ENCODE measurements around the gene PHETA1.

DNA sequence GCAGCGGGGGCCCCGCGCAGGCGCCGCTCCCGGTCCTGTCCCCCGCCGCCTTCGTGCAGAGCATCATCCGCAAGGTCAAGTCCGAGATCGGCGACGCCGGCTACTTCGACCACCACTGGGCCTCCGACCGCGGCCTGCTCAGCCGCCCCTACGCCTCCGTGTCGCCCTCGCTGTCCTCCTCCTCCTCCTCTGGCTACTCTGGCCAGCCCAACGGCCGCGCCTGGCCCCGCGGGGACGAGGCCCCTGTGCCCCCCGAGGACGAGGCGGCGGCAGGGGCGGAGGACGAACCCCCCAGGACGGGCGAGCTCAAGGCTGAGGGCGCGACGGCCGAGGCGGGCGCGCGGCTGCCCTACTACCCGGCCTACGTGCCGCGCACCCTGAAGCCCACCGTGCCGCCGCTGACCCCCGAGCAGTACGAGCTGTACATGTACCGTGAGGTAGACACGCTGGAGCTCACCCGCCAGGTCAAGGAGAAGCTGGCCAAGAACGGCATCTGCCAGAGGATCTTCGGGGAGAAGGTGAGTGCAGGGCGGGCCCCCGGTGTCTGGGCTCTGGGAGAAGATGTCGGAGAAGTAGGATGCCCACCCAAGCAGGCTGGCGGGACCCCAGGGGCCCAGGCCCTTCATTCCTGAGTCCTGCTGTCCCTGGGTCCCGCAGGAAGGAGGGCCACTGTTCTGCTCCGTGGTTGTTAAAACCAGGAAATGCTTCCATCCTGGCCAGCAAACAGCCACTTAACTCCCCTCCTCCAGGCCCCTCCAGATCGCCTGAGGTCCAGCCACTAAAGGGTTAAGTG is 48.4 kb downstream of the PHETA1 start:
- TF ChIP-seq, protein P1, sequence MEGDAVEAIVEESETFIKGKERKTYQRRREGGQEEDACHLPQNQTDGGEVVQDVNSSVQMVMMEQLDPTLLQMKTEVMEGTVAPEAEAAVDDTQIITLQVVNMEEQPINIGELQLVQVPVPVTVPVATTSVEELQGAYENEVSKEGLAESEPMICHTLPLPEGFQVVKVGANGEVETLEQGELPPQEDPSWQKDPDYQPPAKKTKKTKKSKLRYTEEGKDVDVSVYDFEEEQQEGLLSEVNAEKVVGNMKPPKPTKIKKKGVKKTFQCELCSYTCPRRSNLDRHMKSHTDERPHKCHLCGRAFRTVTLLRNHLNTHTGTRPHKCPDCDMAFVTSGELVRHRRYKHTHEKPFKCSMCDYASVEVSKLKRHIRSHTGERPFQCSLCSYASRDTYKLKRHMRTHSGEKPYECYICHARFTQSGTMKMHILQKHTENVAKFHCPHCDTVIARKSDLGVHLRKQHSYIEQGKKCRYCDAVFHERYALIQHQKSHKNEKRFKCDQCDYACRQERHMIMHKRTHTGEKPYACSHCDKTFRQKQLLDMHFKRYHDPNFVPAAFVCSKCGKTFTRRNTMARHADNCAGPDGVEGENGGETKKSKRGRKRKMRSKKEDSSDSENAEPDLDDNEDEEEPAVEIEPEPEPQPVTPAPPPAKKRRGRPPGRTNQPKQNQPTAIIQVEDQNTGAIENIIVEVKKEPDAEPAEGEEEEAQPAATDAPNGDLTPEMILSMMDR (IDR thresholded peaks at IDR 0.05) = no peak
- TF ChIP-seq, protein P2, sequence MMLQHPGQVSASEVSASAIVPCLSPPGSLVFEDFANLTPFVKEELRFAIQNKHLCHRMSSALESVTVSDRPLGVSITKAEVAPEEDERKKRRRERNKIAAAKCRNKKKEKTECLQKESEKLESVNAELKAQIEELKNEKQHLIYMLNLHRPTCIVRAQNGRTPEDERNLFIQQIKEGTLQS (CRISPR knock-in tag; conservative IDR thresholded peaks at IDR 0.05) = no peak
- TF ChIP-seq PRRX2 (CRISPR knock-in tag; IDR thresholded peaks at IDR 0.05) (no peak), ESRRA (CRISPR knock-in tag; IDR thresholded peaks at IDR 0.05; ENCODE audit: borderline replicate concordance) (no peak), CREB1 (CRISPR knock-in tag; IDR thresholded peaks at IDR 0.05) (no peak), MXD4 (CRISPR knock-in tag; IDR thresholded peaks at IDR 0.05; ENCODE audit: borderline replicate concordance) (no peak), ZNF317 (CRISPR knock-in tag; IDR thresholded peaks at IDR 0.05; ENCODE audit: borderline replicate concordance, low read depth) (no peak), ELF4 (CRISPR knock-in tag; IDR thresholded peaks at IDR 0.05; ENCODE audit: low read depth) (no peak)

Data from WTC11 (cell line).